Measurements from ENCODE around the gene PCGF5. TPM values are rescaled to one million over a fixed set of nuclear protein-coding genes. Genes with fewer than 3 reads are reported as not detected.
"Not testable (repeated sequence)": the region's sequence is repeated elsewhere in the genome, so short reads cannot be mapped to it uniquely, and the experiment has no call there.

PCGF5 gene
- total RNA-seq, result 22.9 to 36.9 TPM (median 35.0 TPM) in 3 replicates
- long read RNA-seq, full-length matches to known transcripts, result 25 of 41 reads
- long read RNA-seq, partial matches to known transcripts, result 0 of 41 reads
- long read RNA-seq, other reads (novel, unspliced or antisense), result 16 of 41 reads

DNA sequence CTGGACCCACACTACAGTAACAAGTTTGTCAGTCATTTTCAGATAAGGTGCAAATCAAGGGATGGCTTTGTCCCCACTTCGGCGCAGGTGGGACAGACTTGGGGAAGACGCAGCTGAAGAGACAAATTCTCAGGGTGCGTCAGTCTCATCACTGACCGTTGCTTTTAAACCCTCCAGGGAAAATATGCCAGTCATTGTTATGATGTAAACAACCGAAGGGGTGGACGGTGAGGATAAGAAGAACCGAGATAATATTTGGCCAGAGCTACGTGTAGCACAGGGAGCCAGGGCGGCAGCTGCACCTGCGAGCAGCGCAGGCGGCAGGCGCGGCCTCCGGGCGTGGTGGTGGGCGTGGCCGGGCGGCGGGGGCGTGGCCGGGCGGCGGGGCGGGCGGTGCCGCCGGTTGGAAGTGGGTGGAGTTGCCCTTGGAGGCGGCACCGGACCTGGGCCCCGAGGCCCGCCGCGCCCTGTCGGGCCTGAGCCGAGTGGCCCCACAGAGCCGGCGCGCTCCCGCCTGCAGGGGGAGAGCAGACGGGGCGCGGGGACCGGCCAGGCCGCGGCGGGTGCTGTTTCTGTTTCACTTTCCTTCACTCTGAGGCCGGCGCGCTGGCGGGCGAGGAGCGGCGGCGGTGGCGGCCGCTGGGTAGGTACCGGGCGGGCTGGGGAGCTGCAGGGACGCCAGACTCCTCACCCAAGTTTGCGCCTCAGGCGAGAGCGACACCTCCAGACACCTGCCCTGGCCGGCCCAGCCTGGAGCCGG, at the start of gene PCGF5:
Gene PCGF5 (plus strand): TSS at position 470 of the 760 bp plus-strand sequence. CDS start 2,209 bp downstream, outside the sequence.
- Mint-ChIP-seq H3K9me3 (ENCODE audit: low read depth) (no peaks in the 10 kb centered on the region), H3K4me3 (ENCODE audit: unreplicated experiment) (peak within 1 kb of the TSS; percentile 85), H3K36me3 (ENCODE audit: low read depth) (no peaks in the 10 kb centered on the region), H3K27ac (ENCODE audit: unreplicated experiment) (peak within 1 kb of the TSS; percentile 83), H3K27me3 (ENCODE audit: low read depth) (no peaks in the 10 kb centered on the region), H3K4me1 (ENCODE audit: low read depth) (peaks cover 40% of the 10 kb centered on the region)
- DNase-seq (ENCODE audit: low spot score), result peak; percentile 94
- TF ChIP-seq, protein P1, sequence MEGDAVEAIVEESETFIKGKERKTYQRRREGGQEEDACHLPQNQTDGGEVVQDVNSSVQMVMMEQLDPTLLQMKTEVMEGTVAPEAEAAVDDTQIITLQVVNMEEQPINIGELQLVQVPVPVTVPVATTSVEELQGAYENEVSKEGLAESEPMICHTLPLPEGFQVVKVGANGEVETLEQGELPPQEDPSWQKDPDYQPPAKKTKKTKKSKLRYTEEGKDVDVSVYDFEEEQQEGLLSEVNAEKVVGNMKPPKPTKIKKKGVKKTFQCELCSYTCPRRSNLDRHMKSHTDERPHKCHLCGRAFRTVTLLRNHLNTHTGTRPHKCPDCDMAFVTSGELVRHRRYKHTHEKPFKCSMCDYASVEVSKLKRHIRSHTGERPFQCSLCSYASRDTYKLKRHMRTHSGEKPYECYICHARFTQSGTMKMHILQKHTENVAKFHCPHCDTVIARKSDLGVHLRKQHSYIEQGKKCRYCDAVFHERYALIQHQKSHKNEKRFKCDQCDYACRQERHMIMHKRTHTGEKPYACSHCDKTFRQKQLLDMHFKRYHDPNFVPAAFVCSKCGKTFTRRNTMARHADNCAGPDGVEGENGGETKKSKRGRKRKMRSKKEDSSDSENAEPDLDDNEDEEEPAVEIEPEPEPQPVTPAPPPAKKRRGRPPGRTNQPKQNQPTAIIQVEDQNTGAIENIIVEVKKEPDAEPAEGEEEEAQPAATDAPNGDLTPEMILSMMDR (IDR thresholded peaks at IDR 0.05), result peak; percentile 59

DNA sequence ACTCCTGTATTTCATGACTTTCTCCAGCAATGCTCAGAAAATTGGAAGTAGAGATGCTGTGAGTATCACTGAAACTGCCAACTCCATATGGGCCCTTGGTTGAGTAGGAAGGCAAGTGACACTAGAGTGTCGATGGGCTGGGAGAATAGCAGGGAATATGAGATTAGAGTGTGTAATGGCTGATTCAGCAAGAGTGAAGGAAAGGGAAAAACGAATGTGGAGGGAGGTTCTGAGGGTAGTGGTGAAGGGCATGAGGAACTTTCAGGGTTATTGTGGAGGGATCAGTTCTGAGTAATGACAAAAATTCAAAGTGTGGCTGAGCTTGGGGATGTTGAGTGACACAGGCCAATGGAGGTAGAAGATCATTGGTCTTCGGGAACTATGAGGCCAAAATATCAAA, 49.0 kb upstream of the PCGF5 start:
- H3K4me3 Mint-ChIP-seq (ENCODE audit: unreplicated experiment), result no peak overlapping the region
- H3K9me3 Mint-ChIP-seq (ENCODE audit: low read depth), result peaks cover 6% of the 10 kb centered on the region
- TF ChIP-seq, protein P1 (IDR thresholded peaks at IDR 0.05), result no peak
- peaks cover 4% of the 10 kb centered on the region for H3K36me3 Mint-ChIP-seq (ENCODE audit: low read depth)
- DNase-seq (ENCODE audit: low spot score), result no peak
- H3K27me3 Mint-ChIP-seq (ENCODE audit: low read depth), result no peaks in the 10 kb centered on the region
- H3K4me1 Mint-ChIP-seq (ENCODE audit: low read depth), result no peaks in the 10 kb centered on the region
- H3K27ac Mint-ChIP-seq (ENCODE audit: unreplicated experiment), result no peak overlapping the region

DNA sequence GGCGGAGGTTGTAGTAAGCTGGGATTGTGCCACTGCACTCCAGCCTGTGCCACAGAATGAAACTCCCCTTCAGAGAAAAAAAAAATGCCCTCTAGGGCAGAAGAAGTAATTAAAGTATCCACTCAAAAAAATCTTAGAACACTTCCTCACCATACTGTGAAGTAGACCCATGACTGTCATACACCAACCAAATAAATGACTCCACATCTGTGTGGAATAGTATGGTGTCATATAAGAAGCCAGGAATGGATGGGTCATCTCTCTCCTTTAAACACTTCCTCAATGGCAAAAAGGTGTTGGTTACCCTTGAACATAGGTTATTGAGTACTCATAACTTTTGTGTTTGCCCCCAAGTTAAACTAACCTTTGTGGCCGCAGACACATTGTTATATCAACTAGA, 48.1 kb upstream of the PCGF5 start:
- DNase-seq (ENCODE audit: low spot score), result no peak
- TF ChIP-seq, protein P1 (IDR thresholded peaks at IDR 0.05), result no peak
- H3K4me3 Mint-ChIP-seq (ENCODE audit: unreplicated experiment), result no peak overlapping the region

DNA sequence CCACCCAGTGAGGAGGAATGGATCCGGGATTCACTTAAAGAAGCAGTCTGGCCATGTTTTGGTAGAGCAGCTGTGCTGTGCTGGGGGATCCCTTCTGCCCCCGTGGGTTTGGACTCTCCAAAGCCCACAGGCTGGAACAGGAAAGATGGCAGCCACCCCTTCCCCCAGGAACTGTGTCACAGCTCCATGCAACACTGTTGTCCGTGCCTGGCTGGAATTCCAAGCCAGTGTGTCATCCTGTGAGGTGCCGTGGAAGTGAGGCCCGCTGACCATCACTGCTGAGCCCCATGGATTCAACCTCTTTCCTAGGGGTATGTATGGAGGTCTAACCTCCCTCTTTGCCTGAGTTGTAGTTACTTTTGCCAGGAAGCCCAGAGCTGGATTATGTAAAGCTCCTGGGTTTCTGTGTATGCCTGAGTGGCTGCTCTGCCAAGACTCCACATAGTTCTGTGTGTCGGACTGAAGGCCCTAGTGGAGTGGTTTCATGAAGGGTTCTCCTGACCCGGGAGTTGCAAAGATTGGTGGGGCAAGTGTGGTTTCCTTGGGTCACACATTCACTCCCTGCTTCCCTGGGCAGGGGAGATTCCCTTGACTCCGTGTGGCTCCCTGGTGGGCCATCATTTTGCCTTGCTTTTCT, 35.1 kb upstream of the PCGF5 start:
- Mint-ChIP-seq H3K4me1 (ENCODE audit: low read depth) (peaks cover 12% of the 10 kb centered on the region), H3K4me3 (ENCODE audit: unreplicated experiment) (no peak overlapping the region), H3K27me3 (ENCODE audit: low read depth) (no peaks in the 10 kb centered on the region), H3K9me3 (ENCODE audit: low read depth) (peaks cover 20% of the 10 kb centered on the region), H3K36me3 (ENCODE audit: low read depth) (peaks cover 4% of the 10 kb centered on the region), H3K27ac (ENCODE audit: unreplicated experiment) (peak overlapping the region; percentile 88)
- no peak for DNase-seq (ENCODE audit: low spot score)
- TF ChIP-seq, protein P1 (IDR thresholded peaks at IDR 0.05), result no peak

More for the DNA sequence above, 48.1 kb upstream of the PCGF5 start:
- Mint-ChIP-seq H3K27ac (ENCODE audit: unreplicated experiment) (no peak overlapping the region), H3K36me3 (ENCODE audit: low read depth) (peaks cover 7% of the 10 kb centered on the region), H3K27me3 (ENCODE audit: low read depth) (no peaks in the 10 kb centered on the region), H3K9me3 (ENCODE audit: low read depth) (peaks cover 6% of the 10 kb centered on the region), H3K4me1 (ENCODE audit: low read depth) (no peaks in the 10 kb centered on the region)

DNA sequence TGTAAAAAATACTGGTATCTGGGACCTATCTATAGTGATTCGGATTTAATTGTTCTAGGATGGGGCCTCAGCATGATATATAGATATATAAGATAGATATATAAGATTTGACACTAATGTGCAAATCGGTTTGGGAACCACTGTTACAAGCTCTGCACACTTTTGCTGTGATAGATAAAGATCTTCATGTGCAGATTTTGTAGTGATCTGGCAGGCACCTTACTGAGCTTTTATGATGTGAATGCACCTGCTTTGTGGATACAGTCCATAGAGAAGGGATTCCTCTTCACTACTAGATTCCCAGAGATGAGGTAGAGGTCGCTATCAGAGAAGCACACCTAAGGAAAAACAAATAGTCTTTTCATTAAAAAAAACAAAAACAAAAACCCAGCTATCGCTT, 33.3 kb upstream of the PCGF5 start:
- H3K4me3 Mint-ChIP-seq (ENCODE audit: unreplicated experiment), result no peak overlapping the region
- H3K27me3 Mint-ChIP-seq (ENCODE audit: low read depth), result no peaks in the 10 kb centered on the region
- TF ChIP-seq, protein P1 (IDR thresholded peaks at IDR 0.05), result no peak
- H3K36me3 Mint-ChIP-seq (ENCODE audit: low read depth), result peaks cover 4% of the 10 kb centered on the region
- no peak for DNase-seq (ENCODE audit: low spot score)
- no peak overlapping the region for H3K27ac Mint-ChIP-seq (ENCODE audit: unreplicated experiment)
- peaks cover 14% of the 10 kb centered on the region for H3K9me3 Mint-ChIP-seq (ENCODE audit: low read depth)
- H3K4me1 Mint-ChIP-seq (ENCODE audit: low read depth), result peaks cover 28% of the 10 kb centered on the region

DNA sequence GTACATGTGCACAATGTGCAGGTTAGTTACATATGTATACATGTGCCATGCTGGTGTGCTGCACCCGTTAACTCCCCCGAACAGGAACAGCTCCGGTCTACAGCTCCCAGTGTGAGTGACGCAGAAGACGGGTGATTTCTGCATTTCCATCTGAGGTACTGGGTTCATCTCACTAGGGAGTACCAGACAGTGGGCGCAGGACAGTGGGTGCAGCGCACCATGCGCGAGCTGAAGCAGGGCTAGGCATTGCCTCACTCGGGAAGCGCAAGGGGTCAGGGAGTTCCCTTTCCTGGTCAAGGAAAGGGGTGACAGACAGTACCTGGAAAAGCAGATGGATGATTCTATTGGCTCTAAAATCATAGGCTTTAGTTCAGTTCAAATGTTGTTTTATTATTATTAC, 32.5 kb upstream of the PCGF5 start:
- peaks cover 28% of the 10 kb centered on the region for H3K4me1 Mint-ChIP-seq (ENCODE audit: low read depth)
- not testable (repeated sequence) for H3K9me3 Mint-ChIP-seq (ENCODE audit: low read depth); H3K27me3 Mint-ChIP-seq (ENCODE audit: low read depth); DNase-seq (ENCODE audit: low spot score); H3K27ac Mint-ChIP-seq (ENCODE audit: unreplicated experiment); H3K4me3 Mint-ChIP-seq (ENCODE audit: unreplicated experiment); H3K36me3 Mint-ChIP-seq (ENCODE audit: low read depth)

Measured in chondrocyte (in vitro differentiated cells).